DOHH2 (cell line): Measurements from ENCODE around the gene CYB5R2.

Experiments used
- H3F3A ChIP-seq: fragments of 200-600 bp; sonication (generic), shearing (Covaris generic); 2 replicates; pipeline ENCODE4 v1.6.0; 2016; ENCODE audit warnings: antibody characterized with exemption, mild to moderate bottlenecking; ENCODE audit not compliant: control insufficient read depth, insufficient read depth
- H3K27ac ChIP-seq: fragments of 200-600 bp; sonication (generic); 2 replicates; pipeline ENCODE4 v1.5.1; 2014; ENCODE audit warnings: low read depth, mild to moderate bottlenecking, low read length, moderate library complexity
- H3K27me3 ChIP-seq: fragments of 200-600 bp; sonication (generic); 2 replicates; pipeline ENCODE4 v1.6.1; 2014; ENCODE audit warnings: mild to moderate bottlenecking, low read length, mixed read lengths; ENCODE audit not compliant: control insufficient read depth
- H3K36me3 ChIP-seq: fragments of 200-600 bp; sonication (generic); 2 replicates; pipeline ENCODE4 v1.6.1; 2014; ENCODE audit warnings: mild to moderate bottlenecking, low read length, moderate library complexity, mixed read lengths; ENCODE audit not compliant: control insufficient read depth
- H3K4me1 ChIP-seq: fragments of 200-600 bp; sonication (generic); 2 replicates; pipeline ENCODE4 v1.6.1; 2014; ENCODE audit warnings: mild to moderate bottlenecking, low read length, mixed read lengths; ENCODE audit not compliant: control insufficient read depth
- H3K4me2 ChIP-seq: fragments of 200-600 bp; sonication (generic); 2 replicates; pipeline ENCODE4 v1.6.0; 2014; ENCODE audit warnings: mild to moderate bottlenecking, low read length, moderate library complexity
- H3K4me3 ChIP-seq: fragments of 200-600 bp; sonication (generic); 2 replicates; pipeline ENCODE4 v1.5.1; 2014; ENCODE audit warnings: mild to moderate bottlenecking, low read length, mixed read lengths
- H3K79me2 ChIP-seq: fragments of 200-600 bp; sonication (generic); 2 replicates; pipeline ENCODE4 v1.6.1; 2014; ENCODE audit warnings: mild to moderate bottlenecking, low read length, mixed read lengths; ENCODE audit not compliant: control insufficient read depth
- H3K9me2 ChIP-seq: fragments of 200-600 bp; sonication (generic); replicated peaks from 2 replicates; pipeline ENCODE4 v1.6.1; 2014; ENCODE audit warnings: mild to moderate bottlenecking, low read length, mixed read lengths; ENCODE audit not compliant: control insufficient read depth
- H3K9me3 ChIP-seq: fragments of 200-600 bp; sonication (generic); 2 replicates; pipeline ENCODE4 v1.6.1; 2014; ENCODE audit warnings: antibody characterized with exemption, low read length, mixed read lengths; ENCODE audit not compliant: control insufficient read depth, insufficient read depth
- H4K20me1 ChIP-seq: fragments of 200-600 bp; sonication (generic); 2 replicates; pipeline ENCODE4 v1.6.0; 2014; ENCODE audit warnings: low read depth, mild to moderate bottlenecking, antibody characterized with exemption, low read length, moderate library complexity; ENCODE audit not compliant: control insufficient read depth, insufficient read depth
- EZH2phosphoT487 ChIP-seq: fragments of 200-600 bp; sonication (generic); IDR thresholded peaks from 2 replicates; pipeline ENCODE4 v1.6.1; 2017; ENCODE audit warnings: borderline replicate concordance, mild to moderate bottlenecking, antibody characterized with exemption, low read length, moderate library complexity, mixed read lengths
- TF ChIP-seq, protein P1 (sequence below): fragments of 200-600 bp; sonication (generic); IDR thresholded peaks from one replicate; pipeline ENCODE4 v1.5.1; 2014; ENCODE audit warnings: antibody characterized with exemption, mild to moderate bottlenecking, low read depth, low read length; ENCODE audit not compliant: poor library complexity, severe bottlenecking

CYB5R2 gene

DNA sequence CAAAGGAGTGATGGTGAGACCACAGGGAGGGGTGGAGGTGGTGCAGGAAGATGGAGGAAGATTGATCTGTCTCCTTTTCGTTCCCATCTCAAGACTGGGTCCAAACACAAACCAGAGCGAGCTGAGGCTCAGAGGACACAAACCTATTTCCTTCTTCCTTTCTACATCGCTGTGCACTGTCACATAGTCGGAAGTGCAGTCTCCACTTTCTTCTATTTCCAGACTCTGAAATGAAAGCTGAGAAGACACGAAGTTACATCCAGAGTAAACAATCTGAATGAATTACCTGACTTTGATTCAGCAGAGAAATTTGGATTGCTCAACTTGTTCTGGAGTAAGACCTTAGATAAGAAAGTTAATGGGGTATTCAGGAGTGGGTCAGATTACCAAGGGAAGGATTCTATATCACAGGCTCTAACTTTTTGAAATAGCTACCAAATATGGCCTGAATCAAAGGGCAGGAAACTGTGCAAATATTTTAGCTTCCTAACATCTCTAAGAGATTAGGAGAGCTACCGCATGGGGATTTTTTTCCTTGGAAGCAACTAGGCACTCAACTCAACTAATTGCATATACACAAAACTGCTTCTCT, 18.6 kb upstream of the CYB5R2 start:
- 0 out of 2 replicates have a peak overlapping the region, but pooled peaks have one; percentile 25 for H3K4me3 ChIP-seq
- peak overlapping the region; percentile 32 for H3K4me2 ChIP-seq

DNA sequence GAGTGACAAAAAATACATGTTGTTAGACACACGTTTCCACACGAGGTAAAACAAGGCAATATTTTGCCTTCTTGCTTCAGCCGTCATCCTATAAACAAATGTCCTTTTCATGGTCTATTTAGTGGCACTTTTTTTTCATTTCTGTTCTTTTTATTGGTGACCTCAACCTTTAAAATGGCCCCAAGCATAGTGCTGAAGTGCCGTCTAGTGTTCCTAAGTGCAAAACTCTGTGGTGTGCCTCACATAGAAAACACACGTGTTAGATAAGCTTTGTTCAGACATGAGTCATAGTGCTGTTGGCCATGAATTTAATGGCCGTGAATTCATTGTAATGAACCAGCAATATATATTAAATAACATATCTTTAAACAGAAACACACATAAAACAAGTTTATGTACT, 17.3 kb upstream of the CYB5R2 start:
- Histone ChIP-seq H3K79me2 (no peaks in the 10 kb centered on the region), H3K9me2 (no peaks in the 10 kb centered on the region), H3K4me2 (no peak overlapping the region), H3K4me1 (peaks cover 17% of the 10 kb centered on the region), H3K27ac (no peak overlapping the region), H3K27me3 (peaks cover 16% of the 10 kb centered on the region), H4K20me1 (no peaks in the 10 kb centered on the region), H3K36me3 (no peaks in the 10 kb centered on the region), H3K9me3 (no peaks in the 10 kb centered on the region), H3F3A (no peaks in the 10 kb centered on the region), H3K4me3 (no peak overlapping the region)
- TF ChIP-seq, protein P1, sequence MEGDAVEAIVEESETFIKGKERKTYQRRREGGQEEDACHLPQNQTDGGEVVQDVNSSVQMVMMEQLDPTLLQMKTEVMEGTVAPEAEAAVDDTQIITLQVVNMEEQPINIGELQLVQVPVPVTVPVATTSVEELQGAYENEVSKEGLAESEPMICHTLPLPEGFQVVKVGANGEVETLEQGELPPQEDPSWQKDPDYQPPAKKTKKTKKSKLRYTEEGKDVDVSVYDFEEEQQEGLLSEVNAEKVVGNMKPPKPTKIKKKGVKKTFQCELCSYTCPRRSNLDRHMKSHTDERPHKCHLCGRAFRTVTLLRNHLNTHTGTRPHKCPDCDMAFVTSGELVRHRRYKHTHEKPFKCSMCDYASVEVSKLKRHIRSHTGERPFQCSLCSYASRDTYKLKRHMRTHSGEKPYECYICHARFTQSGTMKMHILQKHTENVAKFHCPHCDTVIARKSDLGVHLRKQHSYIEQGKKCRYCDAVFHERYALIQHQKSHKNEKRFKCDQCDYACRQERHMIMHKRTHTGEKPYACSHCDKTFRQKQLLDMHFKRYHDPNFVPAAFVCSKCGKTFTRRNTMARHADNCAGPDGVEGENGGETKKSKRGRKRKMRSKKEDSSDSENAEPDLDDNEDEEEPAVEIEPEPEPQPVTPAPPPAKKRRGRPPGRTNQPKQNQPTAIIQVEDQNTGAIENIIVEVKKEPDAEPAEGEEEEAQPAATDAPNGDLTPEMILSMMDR = no peak
- TF ChIP-seq EZH2phosphoT487 = no peak

More for the DNA sequence above, 18.6 kb upstream of the CYB5R2 start:
- Histone ChIP-seq H3K36me3 (no peaks in the 10 kb centered on the region), H4K20me1 (no peaks in the 10 kb centered on the region), H3K79me2 (no peaks in the 10 kb centered on the region), H3K27me3 (peaks cover 12% of the 10 kb centered on the region), H3K9me3 (no peaks in the 10 kb centered on the region), H3K4me1 (peaks cover 17% of the 10 kb centered on the region), H3K9me2 (no peaks in the 10 kb centered on the region), H3K27ac (no peak overlapping the region), H3F3A (no peaks in the 10 kb centered on the region)
- TF ChIP-seq EZH2phosphoT487 = no peak
- TF ChIP-seq, protein P1 = no peak

DNA sequence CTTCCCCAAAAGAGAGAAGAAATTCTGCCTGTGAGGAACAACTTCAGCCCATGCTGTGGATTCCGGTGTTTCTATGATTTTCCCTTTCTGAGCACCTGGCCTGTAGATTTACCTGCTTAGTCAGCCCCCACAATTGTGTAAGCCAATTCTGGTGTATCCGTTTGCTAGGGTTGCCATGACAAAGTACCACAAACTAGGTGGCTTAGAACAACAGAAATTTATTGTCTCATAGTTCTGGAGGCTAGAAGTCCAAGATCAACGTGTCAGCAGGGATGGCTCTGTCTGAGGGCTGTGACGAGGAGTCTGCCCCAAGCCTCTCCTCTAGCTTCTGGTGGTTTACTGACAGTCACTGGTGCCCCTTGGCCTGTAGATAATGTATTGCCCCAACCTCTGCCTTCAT, 15.9 kb upstream of the CYB5R2 start:
- no peaks in the 10 kb centered on the region for H3K36me3 ChIP-seq
- TF ChIP-seq, protein P1 = no peak
- peaks cover 17% of the 10 kb centered on the region for H3K4me1 ChIP-seq
- no peak overlapping the region for H3K4me2 ChIP-seq
- no peak overlapping the region for H3K4me3 ChIP-seq
- no peak overlapping the region for H3K27ac ChIP-seq
- H3K79me2 ChIP-seq = no peaks in the 10 kb centered on the region
- no peaks in the 10 kb centered on the region for H4K20me1 ChIP-seq
- H3F3A ChIP-seq = no peaks in the 10 kb centered on the region
- H3K9me3 ChIP-seq = no peaks in the 10 kb centered on the region
- H3K27me3 ChIP-seq = peaks cover 21% of the 10 kb centered on the region
- no peaks in the 10 kb centered on the region for H3K9me2 ChIP-seq
